BE2C (cell line): ENCODE results near the gene TTC36.

Source experiments
- DNase-seq: peaks from one replicate; pipeline ENCODE4 v3.0.0-alpha.2; 2020
- H3K27me3 ChIP-seq: fragments of 250-450 bp; sonication (Bioruptor Pico); 2 replicates; pipeline ENCODE4 v1.5.1; 2020; ENCODE audit warnings: mild to moderate bottlenecking
- H3K36me3 ChIP-seq: fragments of 250-450 bp; sonication (Bioruptor Pico); 2 replicates; pipeline ENCODE4 v1.5.1; 2020; ENCODE audit warnings: mild to moderate bottlenecking
- H3K4me1 ChIP-seq: fragments of 250-450 bp; sonication (Bioruptor Pico); 2 replicates; pipeline ENCODE4 v1.5.1; 2020
- H3K4me3 ChIP-seq: 2 replicates; pipeline ENCODE4 v1.5.1; 2011; ENCODE audit warnings: low read depth, low read length
- H3K9me3 ChIP-seq: fragments of 250-450 bp; sonication (Bioruptor Pico); 2 replicates; pipeline ENCODE4 v1.5.1; 2020
- CTCF ChIP-seq: IDR thresholded peaks from 2 replicates; pipeline ENCODE4 v1.5.1; 2012; ENCODE audit warnings: mild to moderate bottlenecking, low read depth, low read length

TTC36 gene

GRCh38 chr11:118533769-118534729, 6.8 kb downstream of the TTC36 start:
- H3K9me3 ChIP-seq = no peaks in the 10 kb centered on the region
- no peak for DNase-seq
- no peak for TF ChIP-seq CTCF
- no peaks in the 10 kb centered on the region for H3K36me3 ChIP-seq
- H3K27me3 ChIP-seq = no peaks in the 10 kb centered on the region
- no peaks in the 10 kb centered on the region for H3K4me1 ChIP-seq
- no peak overlapping the region for H3K4me3 ChIP-seq

DNA sequence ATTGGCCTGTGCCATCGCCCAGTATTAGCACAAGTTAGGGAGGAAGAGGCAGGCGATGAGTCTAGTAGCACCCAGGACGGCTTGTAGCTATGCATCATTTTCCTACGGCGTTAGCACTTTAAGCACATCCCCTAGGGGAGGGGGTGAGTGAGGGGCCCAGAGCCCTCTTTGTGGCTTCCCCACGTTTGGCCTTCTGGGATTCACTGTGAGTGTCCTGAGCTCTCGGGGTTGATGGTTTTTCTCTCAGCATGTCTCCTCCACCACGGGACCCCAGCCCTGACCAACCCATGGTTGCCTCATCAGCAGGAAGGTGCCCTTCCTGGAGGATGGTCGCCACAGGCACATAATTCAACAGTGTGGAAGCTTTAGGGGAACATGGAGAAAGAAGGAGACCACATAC, 8.0 kb downstream of the TTC36 start:
- no peak for TF ChIP-seq CTCF
- no peak overlapping the region for H3K4me3 ChIP-seq
- H3K9me3 ChIP-seq = no peaks in the 10 kb centered on the region
- H3K36me3 ChIP-seq = no peaks in the 10 kb centered on the region
- no peak for DNase-seq
- no peaks in the 10 kb centered on the region for H3K27me3 ChIP-seq
- H3K4me1 ChIP-seq = no peaks in the 10 kb centered on the region

- Histone ChIP-seq H3K4me1 (no peaks in the 10 kb centered on the region), H3K9me3 (no peaks in the 10 kb centered on the region), H3K27me3 (no peaks in the 10 kb centered on the region), H3K4me3 (no peak overlapping the region), H3K36me3 (no peaks in the 10 kb centered on the region)
- no peak for TF ChIP-seq CTCF
- no peak for DNase-seq
Measured at GRCh38 chr11:118536726-118537125, 9.5 kb downstream of the TTC36 start.

DNA sequence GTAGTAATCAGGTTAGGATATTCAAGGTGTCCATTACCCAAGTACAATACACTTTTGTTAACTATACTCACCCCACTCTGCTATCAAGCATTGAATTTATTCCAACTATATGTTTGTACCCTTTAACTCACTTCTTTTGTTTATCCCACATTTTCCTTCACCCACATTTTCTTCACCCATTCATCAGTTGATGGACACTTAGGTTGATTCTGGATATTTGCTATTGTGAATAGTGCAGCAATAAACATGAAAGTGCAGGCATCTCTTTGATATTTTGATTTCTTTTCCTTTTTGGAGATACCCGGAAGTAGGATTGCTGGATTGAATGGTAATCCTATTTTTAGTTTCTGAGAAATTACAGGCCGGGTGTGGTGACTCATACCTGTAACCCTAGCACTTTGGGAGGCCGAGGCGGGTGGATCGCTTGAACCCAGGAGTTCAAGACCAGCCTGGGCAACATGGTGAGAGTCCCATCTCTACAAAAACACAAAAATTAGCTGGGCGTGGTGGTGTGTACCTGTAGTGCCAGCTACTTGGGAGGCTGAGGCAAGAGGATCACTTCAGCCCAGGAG, 10.2 kb downstream of the TTC36 start:
- DNase-seq = no peak
- Histone ChIP-seq H3K4me3 (no peak overlapping the region), H3K9me3 (no peaks in the 10 kb centered on the region), H3K4me1 (no peaks in the 10 kb centered on the region), H3K36me3 (no peaks in the 10 kb centered on the region), H3K27me3 (no peaks in the 10 kb centered on the region)
- TF ChIP-seq CTCF = no peak

GRCh38 chr11:118544010-118544646, 16.9 kb downstream of the TTC36 start:
- Histone ChIP-seq H3K27me3 (no peaks in the 10 kb centered on the region), H3K4me1 (no peaks in the 10 kb centered on the region), H3K36me3 (peaks cover 5% of the 10 kb centered on the region; the same call in 1 of the 2 replicates), H3K4me3 (no peak overlapping the region), H3K9me3 (no peaks in the 10 kb centered on the region)
- DNase-seq = no peak
- no peak for TF ChIP-seq CTCF
